IMR-90 (cell line): ENCODE results near the gene ZNF524. TPM values are rescaled to one million over a fixed set of nuclear protein-coding genes. Genes with fewer than 3 reads are reported as not detected.

Source experiments
- ATAC-seq: fragments of 200-7000 bp; cut with Tn5 transposase; 2 replicates; pipeline ENCODE4 v1.9.1; 2020; ENCODE audit warnings: low read depth, mild to moderate bottlenecking, moderate library complexity
- BruUV-seq: library from RNA; stranded (reverse); fragments of 400-500 nt; replicated peaks from 2 replicates; lab custom pipeline; 2021; lab: Mats Ljungman, UMichigan
- CTCF ChIA-PET: fragments of 300-600 bp; formaldehyde crosslinking; extraction: SDS; loops from one replicate; lab custom pipeline; 2021; ENCODE audit warnings: antibody characterized with exemption; lab: Yijun Ruan, JAX
- POLR2A ChIA-PET: fragments of 300-600 bp; sonication (Branson Sonifier 250); formaldehyde crosslinking; loops from one replicate; lab custom pipeline; 2022; ENCODE audit warnings: antibody characterized with exemption; ENCODE audit not compliant: unreplicated experiment; lab: Charles Lee
- DNase-seq: peaks from one replicate; pipeline ENCODE4 v3.0.0; 2013
- H2AFZ ChIP-seq: replicated peaks from 2 replicates; pipeline ENCODE3; 2013; ENCODE audit warnings: low read length, mild to moderate bottlenecking; ENCODE audit not compliant: poor library complexity
- H2AK5ac ChIP-seq: 2 replicates; pipeline ENCODE4 v1.6.1; 2013; ENCODE audit warnings: low read depth, low read length, inconsistent platforms
- H2AK9ac ChIP-seq: replicated peaks from 2 replicates; pipeline ENCODE3; 2013; ENCODE audit warnings: mild to moderate bottlenecking, low read depth, low read length, moderate library complexity; ENCODE audit not compliant: poor library complexity
- H2BK120ac ChIP-seq: 2 replicates; pipeline ENCODE4 v1.6.1; 2013; ENCODE audit warnings: low read depth, low read length, inconsistent platforms
- H2BK15ac ChIP-seq: 3 replicates; pipeline ENCODE4 v1.6.1; 2013; ENCODE audit warnings: low read depth, low read length, inconsistent platforms
- H2BK20ac ChIP-seq: 2 replicates; pipeline ENCODE4 v1.6.1; 2013; ENCODE audit warnings: low read depth, mild to moderate bottlenecking, inconsistent platforms, low read length, moderate library complexity
- H2BK5ac ChIP-seq: 2 replicates; pipeline ENCODE4 v1.6.1; 2013; ENCODE audit warnings: mild to moderate bottlenecking, low read depth, low read length, inconsistent platforms; ENCODE audit not compliant: poor library complexity, severe bottlenecking
- H3K14ac ChIP-seq: replicated peaks from 2 replicates; pipeline ENCODE4 v1.6.1; 2013; ENCODE audit warnings: low read depth, low read length, inconsistent platforms
- H3K18ac ChIP-seq: 2 replicates; pipeline ENCODE4 v1.6.1; 2013; ENCODE audit warnings: low read depth, low read length, control low read depth
- H3K23ac ChIP-seq: 2 replicates; pipeline ENCODE4 v1.6.1; 2013; ENCODE audit warnings: low read depth, low read length, inconsistent platforms
- H3K27ac ChIP-seq: 2 replicates; pipeline ENCODE4 v1.5.1; 2013; ENCODE audit warnings: mild to moderate bottlenecking, control low read depth, low read length; ENCODE audit not compliant: insufficient read depth
- H3K27me3 ChIP-seq: 2 replicates; pipeline ENCODE4 v1.6.1; 2013; ENCODE audit warnings: low read length; ENCODE audit not compliant: control insufficient read depth, insufficient read depth
- H3K36me3 ChIP-seq: 2 replicates; pipeline ENCODE4 v1.6.1; 2013; ENCODE audit warnings: low read length, mixed read lengths; ENCODE audit not compliant: control insufficient read depth, insufficient read depth
- H3K4ac ChIP-seq: 2 replicates; pipeline ENCODE4 v1.6.1; 2013; ENCODE audit warnings: low read depth, low read length, inconsistent platforms
- H3K4me1 ChIP-seq: 2 replicates; pipeline ENCODE4 v1.6.1; 2013; ENCODE audit warnings: low read length, mixed read lengths; ENCODE audit not compliant: control insufficient read depth, insufficient read depth
- H3K4me2 ChIP-seq: 2 replicates; pipeline ENCODE4 v1.6.1; 2013; ENCODE audit warnings: low read depth, mild to moderate bottlenecking, control low read depth, low read length, moderate library complexity
- H3K4me3 ChIP-seq: 2 replicates; pipeline ENCODE4 v1.5.1; 2013; ENCODE audit warnings: low read depth, mild to moderate bottlenecking, control low read depth, low read length, moderate library complexity; ENCODE audit not compliant: insufficient read depth
- H3K56ac ChIP-seq: 2 replicates; pipeline ENCODE4 v1.6.1; 2013; ENCODE audit warnings: low read length, inconsistent platforms; ENCODE audit not compliant: insufficient read depth; ENCODE audit errors: extremely low read depth
- H3K79me1 ChIP-seq, 2 experiments: 2 replicates each; pipeline ENCODE4 v1.6.1; 2013; ENCODE audit warnings: low read length in 2 of 2, inconsistent platforms in 1 of 2, low read depth in 1 of 2
- H3K9ac ChIP-seq: 2 replicates; pipeline ENCODE4 v1.6.1; 2013; ENCODE audit warnings: low read depth, low read length, control low read depth
- H3K9me1 ChIP-seq: 2 replicates; pipeline ENCODE4 v1.6.1; 2013; ENCODE audit warnings: low read length, inconsistent platforms; ENCODE audit not compliant: insufficient read depth
- H3K9me3 ChIP-seq: 2 replicates; pipeline ENCODE4 v1.6.1; 2013; ENCODE audit warnings: low read length; ENCODE audit not compliant: control insufficient read depth, insufficient read depth
- H4K20me1 ChIP-seq: 2 replicates; pipeline ENCODE4 v1.6.1; 2013; ENCODE audit warnings: low read length, inconsistent platforms; ENCODE audit not compliant: insufficient read depth
- H4K5ac ChIP-seq: 2 replicates; pipeline ENCODE4 v1.6.1; 2013; ENCODE audit warnings: mild to moderate bottlenecking, low read depth, low read length, control low read depth
- H4K8ac ChIP-seq, 2 experiments: 2 replicates each; pipeline ENCODE4 v1.6.1; 2013; ENCODE audit warnings: low read depth in 2 of 2, low read length in 2 of 2, control low read depth in 1 of 2, inconsistent platforms in 1 of 2
- H4K91ac ChIP-seq: 2 replicates; pipeline ENCODE4 v1.6.1; 2013; ENCODE audit warnings: low read depth, low read length, inconsistent platforms; ENCODE audit not compliant: insufficient read depth
- CHD1 ChIP-seq: IDR thresholded peaks from 2 replicates; pipeline ENCODE4 v1.6.1; 2012; ENCODE audit warnings: low read depth, low read length, improper control_type of control experiment
- FOS ChIP-seq: fragments of 150-350 bp; IDR thresholded peaks from 2 replicates; pipeline ENCODE4 v1.6.1; 2016; ENCODE audit warnings: low read depth, low read length
- MAZ ChIP-seq: IDR thresholded peaks from 2 replicates; pipeline ENCODE4 v1.6.1; 2012; ENCODE audit warnings: low read depth, mild to moderate bottlenecking, low read length, improper control_type of control experiment, moderate library complexity, borderline replicate concordance
- NFE2L2 ChIP-seq: fragments of 150-350 bp; IDR thresholded peaks from 2 replicates; pipeline ENCODE4 v1.6.1; 2016; ENCODE audit warnings: low read depth, mild to moderate bottlenecking, low read length
- POLR2A ChIP-seq: IDR thresholded peaks from 2 replicates; pipeline ENCODE4 v1.6.1; 2012; ENCODE audit warnings: mild to moderate bottlenecking, low read depth, low read length
- RAD21 ChIP-seq: IDR thresholded peaks from 2 replicates; pipeline ENCODE4 v1.6.1; 2012; ENCODE audit warnings: low read length, improper control_type of control experiment
- RCOR1 ChIP-seq: IDR thresholded peaks from 2 replicates; pipeline ENCODE4 v1.6.1; 2012; ENCODE audit warnings: mild to moderate bottlenecking, low read length, improper control_type of control experiment; ENCODE audit not compliant: insufficient replicate concordance
- RFX5 ChIP-seq: IDR thresholded peaks from 2 replicates; pipeline ENCODE4 v1.8.0; 2012; ENCODE audit warnings: low read depth, mild to moderate bottlenecking, low read length, moderate library complexity
- SMC3 ChIP-seq: fragments of 150-350 bp; IDR thresholded peaks from 2 replicates; pipeline ENCODE4 v1.6.1; 2016; ENCODE audit warnings: low read depth, mild to moderate bottlenecking, antibody characterized with exemption, low read length, moderate library complexity
- WGBS, 2 experiments: methylation state at CpG; one replicate each; pipeline versions ENCODE4 v1.1.5 to v1.1.7; 2013; ENCODE audit warnings: missing lambda C conversion rate in 2 of 2; ENCODE audit not compliant: insufficient read length in 1 of 2; ENCODE audit errors: extremely low coverage in 2 of 2; 5-methylcytosine and 5-hydroxymethylcytosine counted together
- dilution Hi-C: fragments of 300-500 bp; cut with HindIII; formaldehyde crosslinking; loops from one replicate; pipeline ENCODE4 v1.14.3; 2018; ENCODE audit warnings: low sequenced_read_pairs; ENCODE audit not compliant: unreplicated experiment
- in situ Hi-C: fragments of 300-500 bp; cut with MboI; formaldehyde crosslinking; loops from 3 replicates; pipeline ENCODE4 v1.14.3; 2019; ENCODE audit warnings: low sequenced_read_pairs, inconsistent platforms, mixed read lengths
- intact Hi-C: fragments of 100-400 bp; cut with micrococcal nuclease; formaldehyde crosslinking; loops from 2 replicates; pipeline ENCODE4 v1.10.0; 2022
- polyA plus RNA-seq, 3 experiments: library from polyadenylated mRNA; depleted of rRNA; stranded (reverse); fragments of >200 nt; gene quantifications; 2 replicates each; pipeline ENCODE4 v1.2.3, GENCODE V29; 2012; ENCODE audit warnings: low replicate concordance in 1 of 3
- total RNA-seq: library from RNA; depleted of rRNA; stranded (reverse); fragments of >200 nt; gene quantifications from 2 replicates; pipeline ENCODE4 v1.2.3, GENCODE V29; 2012
- TF ChIP-seq, protein P1 (sequence below): fragments of 150-350 bp; IDR thresholded peaks from 2 replicates; pipeline ENCODE4 v1.6.1; 2016; ENCODE audit warnings: low read depth, mild to moderate bottlenecking, low read length, moderate library complexity, borderline replicate concordance
- TF ChIP-seq, protein P2 (sequence below): conservative IDR thresholded peaks from 2 replicates; pipeline ENCODE4 v1.5.1; 2012; ENCODE audit warnings: mild to moderate bottlenecking, low read depth, low read length, improper control_type of control experiment
- TF ChIP-seq, protein P3 (sequence below): fragments of 150-350 bp; IDR thresholded peaks from 2 replicates; pipeline ENCODE4 v1.6.1; 2017; ENCODE audit warnings: mild to moderate bottlenecking, antibody characterized with exemption, low read length, low read depth

ZNF524 gene
- total and polyA plus RNA-seq, 2 of the 4 experiments (the other 2 are of a cell fraction) = 2.3 to 6.6 TPM

DNA sequence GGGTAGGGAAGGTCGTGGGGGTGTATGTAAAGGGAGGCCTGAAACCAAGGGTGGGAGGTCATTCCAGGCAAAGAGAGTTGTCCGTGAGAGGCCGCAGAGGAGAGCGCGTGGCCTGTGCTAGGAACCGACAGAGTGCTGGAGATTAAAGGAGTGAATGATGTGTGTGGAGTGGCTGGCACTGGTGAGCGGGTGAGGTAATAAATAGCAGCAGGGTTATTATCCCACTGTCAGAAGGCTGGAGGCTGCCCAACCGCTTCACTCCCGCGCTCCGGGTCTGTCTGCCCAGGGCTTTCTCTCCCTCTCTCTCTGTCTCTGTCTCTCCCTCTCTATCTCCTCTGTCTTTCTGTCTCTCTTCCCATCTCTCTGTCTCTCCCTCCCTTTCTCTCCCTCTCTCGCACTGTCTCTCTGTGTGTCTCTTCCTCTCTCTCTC, 36.8 kb upstream of the ZNF524 start:
- ChIA-PET POLR2A (no interaction called here), CTCF (no interaction called here)
- Histone ChIP-seq H3K27ac (no peak overlapping the region), H2AK5ac (no peak overlapping the region), H2BK120ac (no peak overlapping the region), H2AFZ (no peak overlapping the region), H3K4me2 (no peak overlapping the region), H3K4ac (no peak overlapping the region), H4K8ac (no peak overlapping the region), H4K91ac (no peak overlapping the region), H2AK9ac (no peak overlapping the region), H3K79me1 (no peaks in the 10 kb centered on the region), H3K4me1 (no peaks in the 10 kb centered on the region), H3K9me1 (no peaks in the 10 kb centered on the region), H2BK5ac (no peak overlapping the region), H3K56ac (no peak overlapping the region), H3K14ac (no peak overlapping the region), H2BK20ac (no peak overlapping the region), H4K5ac (no peak overlapping the region), H3K36me3 (no peaks in the 10 kb centered on the region), H3K9me3 (peaks cover 5% of the 10 kb centered on the region; the same call in 1 of the 2 replicates), H3K9ac (no peak overlapping the region), H3K23ac (no peak overlapping the region), H3K27me3 (peaks cover 14% of the 10 kb centered on the region), H3K4me3 (no peak overlapping the region), H2BK15ac (no peak overlapping the region), H4K20me1 (no peaks in the 10 kb centered on the region), H3K18ac (no peak overlapping the region)
- 36% methylated on average over 11 of the region's 12 CpGs; no CpG with 5 or more reads in 1 of the 2 experiments for WGBS, 2 experiments
- in situ Hi-C loops = no loop called here
- dilution Hi-C loops = no loop called here
- intact Hi-C loops = no loop called here
- no peak for DNase-seq
- ATAC-seq = 0 out of 2 replicates have a peak, but pooled peaks have one; percentile 29
- TF ChIP-seq POLR2A = no peak
- no peak for TF ChIP-seq NFE2L2
- TF ChIP-seq, protein P1, sequence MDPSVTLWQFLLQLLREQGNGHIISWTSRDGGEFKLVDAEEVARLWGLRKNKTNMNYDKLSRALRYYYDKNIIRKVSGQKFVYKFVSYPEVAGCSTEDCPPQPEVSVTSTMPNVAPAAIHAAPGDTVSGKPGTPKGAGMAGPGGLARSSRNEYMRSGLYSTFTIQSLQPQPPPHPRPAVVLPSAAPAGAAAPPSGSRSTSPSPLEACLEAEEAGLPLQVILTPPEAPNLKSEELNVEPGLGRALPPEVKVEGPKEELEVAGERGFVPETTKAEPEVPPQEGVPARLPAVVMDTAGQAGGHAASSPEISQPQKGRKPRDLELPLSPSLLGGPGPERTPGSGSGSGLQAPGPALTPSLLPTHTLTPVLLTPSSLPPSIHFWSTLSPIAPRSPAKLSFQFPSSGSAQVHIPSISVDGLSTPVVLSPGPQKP = no peak
- no peak for TF ChIP-seq SMC3
- TF ChIP-seq, protein P2, sequence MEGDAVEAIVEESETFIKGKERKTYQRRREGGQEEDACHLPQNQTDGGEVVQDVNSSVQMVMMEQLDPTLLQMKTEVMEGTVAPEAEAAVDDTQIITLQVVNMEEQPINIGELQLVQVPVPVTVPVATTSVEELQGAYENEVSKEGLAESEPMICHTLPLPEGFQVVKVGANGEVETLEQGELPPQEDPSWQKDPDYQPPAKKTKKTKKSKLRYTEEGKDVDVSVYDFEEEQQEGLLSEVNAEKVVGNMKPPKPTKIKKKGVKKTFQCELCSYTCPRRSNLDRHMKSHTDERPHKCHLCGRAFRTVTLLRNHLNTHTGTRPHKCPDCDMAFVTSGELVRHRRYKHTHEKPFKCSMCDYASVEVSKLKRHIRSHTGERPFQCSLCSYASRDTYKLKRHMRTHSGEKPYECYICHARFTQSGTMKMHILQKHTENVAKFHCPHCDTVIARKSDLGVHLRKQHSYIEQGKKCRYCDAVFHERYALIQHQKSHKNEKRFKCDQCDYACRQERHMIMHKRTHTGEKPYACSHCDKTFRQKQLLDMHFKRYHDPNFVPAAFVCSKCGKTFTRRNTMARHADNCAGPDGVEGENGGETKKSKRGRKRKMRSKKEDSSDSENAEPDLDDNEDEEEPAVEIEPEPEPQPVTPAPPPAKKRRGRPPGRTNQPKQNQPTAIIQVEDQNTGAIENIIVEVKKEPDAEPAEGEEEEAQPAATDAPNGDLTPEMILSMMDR = no peak
- no peak for TF ChIP-seq CHD1
- TF ChIP-seq FOS = no peak
- TF ChIP-seq, protein P3, sequence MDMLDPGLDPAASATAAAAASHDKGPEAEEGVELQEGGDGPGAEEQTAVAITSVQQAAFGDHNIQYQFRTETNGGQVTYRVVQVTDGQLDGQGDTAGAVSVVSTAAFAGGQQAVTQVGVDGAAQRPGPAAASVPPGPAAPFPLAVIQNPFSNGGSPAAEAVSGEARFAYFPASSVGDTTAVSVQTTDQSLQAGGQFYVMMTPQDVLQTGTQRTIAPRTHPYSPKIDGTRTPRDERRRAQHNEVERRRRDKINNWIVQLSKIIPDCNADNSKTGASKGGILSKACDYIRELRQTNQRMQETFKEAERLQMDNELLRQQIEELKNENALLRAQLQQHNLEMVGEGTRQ = no peak
- no peak for TF ChIP-seq MAZ
- no peak for TF ChIP-seq RCOR1
- no peak for TF ChIP-seq RAD21
- TF ChIP-seq RFX5 = no peak
- BruUV-seq = no TSS peak
